HG03095 (cell line): Measurements from ENCODE around the gene RANBP17.
"Not testable (repeated sequence)": the region's sequence is repeated elsewhere in the genome, so short reads cannot be mapped to it uniquely, and the experiment has no call there.

Source experiments
- ATAC-seq: cut with Tn5 transposase; IDR thresholded peaks from one replicate; pipeline ENCODE4 v1.9.1; 2021; ENCODE audit warnings: moderate library complexity; ENCODE audit not compliant: unreplicated experiment

The RANBP17 gene

DNA sequence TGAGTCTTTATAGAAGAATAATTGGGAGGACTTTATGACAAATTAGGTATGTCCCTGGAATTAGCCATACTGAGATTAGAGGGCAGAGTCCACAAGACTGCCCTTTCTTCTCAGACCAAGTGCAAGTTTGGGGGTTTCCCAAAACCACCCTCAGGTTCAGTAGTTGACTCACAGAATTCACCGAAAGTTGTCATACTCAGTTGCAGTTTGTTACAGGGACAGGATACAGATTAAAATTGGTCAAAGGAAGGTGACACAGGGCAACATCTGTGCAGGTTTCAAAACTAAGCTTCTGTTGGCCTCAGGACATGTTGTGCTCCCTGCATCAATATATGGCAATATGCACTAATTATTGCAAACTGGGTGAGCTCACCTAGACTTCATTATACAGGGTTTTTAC lies 3.8 kb downstream of the RANBP17 start:
- no peak for ATAC-seq

GRCh38 chr5:170867825-170868224 lies 6.0 kb downstream of the RANBP17 start:
- no peak for ATAC-seq

GRCh38 chr5:170870390-170870789 lies 8.6 kb downstream of the RANBP17 start:
- not testable (repeated sequence) for ATAC-seq

DNA sequence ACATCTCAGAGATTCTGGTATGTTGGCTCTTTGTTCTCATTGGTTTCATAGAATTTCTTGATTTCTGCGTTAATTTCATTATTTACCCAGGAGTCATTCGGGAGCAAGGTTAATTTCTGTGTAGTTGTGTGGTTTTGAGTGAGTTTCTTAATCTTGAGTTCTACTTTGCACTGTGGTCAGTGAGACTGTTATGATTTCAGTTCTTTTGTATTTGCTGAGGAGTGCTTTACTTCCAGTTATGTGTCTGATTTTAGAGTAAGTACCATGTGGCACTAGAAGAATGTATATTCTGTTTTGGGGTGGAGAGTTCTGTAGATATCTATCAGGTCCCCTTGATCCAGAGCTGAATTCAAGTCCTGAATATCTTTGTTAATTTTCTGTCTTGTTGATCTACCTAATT lies 12.2 kb downstream of the RANBP17 start:
- ATAC-seq = no peak

DNA sequence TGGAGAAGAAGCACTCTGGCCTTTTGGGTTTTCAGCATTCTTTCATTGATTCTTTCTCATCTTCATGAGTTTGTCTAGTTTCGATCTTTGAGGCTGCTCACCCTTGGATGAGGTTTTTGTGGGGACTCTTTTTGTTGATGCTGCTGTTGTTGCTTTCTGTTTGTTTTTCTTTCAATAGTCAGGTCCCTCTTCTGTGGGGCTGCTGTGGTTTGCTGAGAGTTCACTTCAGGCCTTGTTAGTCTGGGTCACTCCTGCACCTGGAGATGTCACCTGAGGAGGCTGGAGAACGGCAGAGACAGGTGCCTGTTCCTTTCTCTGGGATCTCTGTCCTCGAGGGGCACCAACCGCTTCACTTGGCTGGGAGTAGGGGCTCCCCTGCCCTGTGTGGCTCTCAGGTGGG lies 14.0 kb downstream of the RANBP17 start:
- no peak for ATAC-seq

- ATAC-seq = no peak
Measured at GRCh38 chr5:170880084-170880483, 18.3 kb downstream of the RANBP17 start.

GRCh38 chr5:170882345-170882744 lies 20.5 kb downstream of the RANBP17 start:
- no peak for ATAC-seq

DNA sequence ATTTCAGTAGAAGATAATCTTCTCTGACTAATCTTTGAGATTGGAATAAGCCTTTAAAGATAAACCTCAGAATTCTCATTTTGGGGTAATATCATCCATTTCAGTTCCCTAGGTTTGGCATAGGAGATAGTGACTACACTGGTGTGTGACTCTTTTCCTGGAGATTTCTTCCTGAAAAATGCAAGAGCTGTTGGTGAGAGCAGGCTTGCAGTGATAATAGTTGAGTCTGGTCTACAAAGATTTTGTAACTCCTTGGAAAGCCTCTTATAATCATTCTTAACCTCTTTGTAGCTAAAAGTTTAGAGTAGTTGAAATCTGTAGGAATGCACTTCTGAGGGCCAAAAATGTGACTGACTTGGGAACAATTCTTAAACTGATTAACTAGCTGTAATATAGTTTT lies 23.4 kb downstream of the RANBP17 start:
- no peak for ATAC-seq

DNA sequence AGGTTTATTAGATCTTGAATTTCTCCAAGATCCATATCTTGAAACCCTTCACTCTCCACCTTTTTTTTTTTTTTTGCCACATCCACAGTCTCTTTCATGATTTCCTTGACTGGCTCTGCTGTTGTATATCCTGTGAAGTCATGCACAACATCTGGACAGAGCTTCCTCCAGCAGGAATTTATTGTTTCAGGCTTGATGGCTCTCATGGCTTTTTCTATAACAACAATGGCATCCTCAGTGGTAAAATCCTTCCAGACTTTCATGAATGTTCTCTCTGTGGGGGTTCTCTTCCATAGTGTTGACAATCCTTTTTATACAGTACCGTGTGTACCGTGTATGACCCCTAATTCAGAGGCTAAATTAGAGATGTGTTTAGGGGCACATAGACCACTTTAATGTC lies 24.0 kb downstream of the RANBP17 start:
- ATAC-seq = no peak

- no peak for ATAC-seq
Measured at GRCh38 chr5:170886210-170886894, 24.5 kb downstream of the RANBP17 start.

DNA sequence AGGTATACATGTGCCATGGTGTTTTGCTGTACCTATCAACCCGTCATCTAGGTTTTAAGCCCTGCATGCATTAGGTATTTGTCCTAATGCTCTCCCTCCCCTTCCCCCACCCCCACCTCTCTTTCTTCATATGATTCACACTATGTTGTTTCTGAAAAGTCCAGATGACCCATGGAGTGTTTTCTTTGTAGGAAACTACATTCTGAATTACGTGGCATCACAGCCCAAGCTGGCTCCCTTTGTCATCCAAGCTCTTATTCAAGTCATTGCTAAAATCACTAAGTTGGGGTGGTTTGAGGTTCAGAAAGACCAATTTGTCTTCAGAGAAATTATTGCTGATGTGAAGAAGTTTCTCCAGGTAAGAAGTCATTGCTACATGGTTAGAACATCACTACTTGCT lies 30.4 kb downstream of the RANBP17 start:
- ATAC-seq = no peak

DNA sequence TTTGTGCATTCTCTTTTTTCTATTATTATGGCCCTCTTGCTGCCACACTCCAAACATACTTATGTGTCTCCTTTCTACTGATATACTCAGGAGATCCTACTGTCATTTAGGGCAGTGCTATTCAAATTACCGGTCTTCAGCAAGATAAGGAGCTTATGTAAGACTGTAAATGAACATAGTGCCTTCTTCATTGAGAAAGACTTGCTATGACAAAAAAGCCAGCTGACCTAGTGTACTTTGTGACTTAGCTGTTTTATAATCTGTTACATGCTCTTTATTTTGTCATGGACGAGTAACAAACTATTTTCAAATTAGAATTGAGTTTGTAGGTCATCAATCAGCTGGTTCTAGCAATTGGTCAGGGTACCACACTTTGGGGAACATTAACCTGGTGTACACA lies 32.8 kb downstream of the RANBP17 start:
- no peak for ATAC-seq

- no peak for ATAC-seq
Measured at GRCh38 chr5:170896779-170897178, 35.0 kb downstream of the RANBP17 start.

DNA sequence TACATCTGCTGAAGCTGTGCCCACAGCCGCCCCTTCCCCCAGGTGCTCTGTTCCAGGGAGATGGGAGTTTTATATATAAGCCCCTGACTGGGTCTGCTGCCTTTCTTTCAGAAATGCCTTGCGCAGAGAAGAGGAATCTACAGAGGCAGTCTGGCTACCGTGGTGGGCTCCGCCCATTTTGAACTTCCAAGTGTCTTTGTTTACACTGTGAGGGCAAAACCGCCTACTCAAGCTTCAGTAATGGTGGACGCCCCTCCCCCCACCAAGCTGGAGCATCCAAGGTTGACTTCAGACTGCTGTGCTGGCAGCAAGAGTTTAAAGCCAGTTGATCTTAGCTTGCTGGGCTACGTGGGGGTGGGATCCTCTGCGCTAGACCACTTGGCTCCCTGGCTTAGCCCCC lies 41.3 kb downstream of the RANBP17 start:
- ATAC-seq = no peak

GRCh38 chr5:170907758-170908157 lies 45.9 kb downstream of the RANBP17 start:
- ATAC-seq = no peak

DNA sequence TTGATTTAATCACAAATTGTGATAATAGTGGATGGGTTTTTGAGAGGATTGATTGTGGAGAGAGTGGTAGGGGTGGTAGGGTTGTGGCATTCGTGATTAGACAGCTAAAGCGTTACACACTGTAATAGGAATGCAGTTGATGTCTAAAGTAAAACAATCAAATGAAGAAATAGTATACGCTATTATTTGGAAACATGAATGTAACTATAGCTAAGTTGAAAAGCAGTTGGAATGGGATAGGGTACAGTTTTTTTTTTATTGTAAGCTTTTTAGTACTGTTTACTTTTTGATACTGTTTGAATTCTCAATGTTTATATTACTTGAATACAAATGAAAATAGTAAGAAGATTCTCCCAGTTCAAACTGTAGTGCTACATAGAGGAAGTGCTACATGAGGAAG lies 51.8 kb downstream of the RANBP17 start:
- ATAC-seq = no peak

DNA sequence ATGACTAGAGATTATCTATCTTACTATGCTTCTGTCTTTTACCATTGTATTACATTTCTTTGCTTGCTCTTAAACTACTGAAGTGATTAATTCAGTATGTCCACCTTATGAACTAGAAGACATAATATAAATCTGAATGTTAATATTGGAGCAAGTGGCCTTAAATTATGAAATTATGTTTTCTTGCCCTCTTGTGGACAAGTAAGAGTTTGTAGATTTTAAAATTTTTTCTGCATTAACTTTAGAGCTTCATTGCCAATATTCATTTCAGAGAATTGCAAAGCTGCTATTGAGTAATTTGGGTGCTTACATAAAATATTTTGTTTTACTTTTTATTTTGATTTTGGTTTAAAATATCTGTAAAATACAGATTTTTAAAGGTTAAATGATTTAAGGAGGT lies 55.3 kb downstream of the RANBP17 start:
- no peak for ATAC-seq

- ATAC-seq = no peak
Measured at GRCh38 chr5:170920196-170920595, 58.4 kb downstream of the RANBP17 start.

DNA sequence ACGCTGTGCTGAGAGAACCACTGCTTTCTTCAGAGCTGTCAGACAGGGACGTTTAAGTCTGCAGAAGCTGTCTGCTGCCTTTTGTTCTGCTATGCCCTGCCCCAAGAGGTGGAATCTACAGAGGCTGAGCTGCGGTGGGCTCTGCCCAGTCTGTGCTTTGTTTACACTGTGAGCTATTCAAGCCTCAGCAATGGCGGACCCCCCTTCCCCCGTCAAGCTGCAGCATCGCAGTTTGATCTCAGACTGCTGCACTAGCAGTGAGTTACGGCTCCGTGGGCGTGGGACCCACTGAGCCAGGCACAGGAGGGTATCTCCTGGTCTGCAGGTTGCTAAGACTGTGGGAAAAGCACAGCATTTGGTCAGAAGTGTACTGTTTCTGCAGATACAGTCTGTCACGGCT lies 60.5 kb downstream of the RANBP17 start:
- not testable (repeated sequence) for ATAC-seq

DNA sequence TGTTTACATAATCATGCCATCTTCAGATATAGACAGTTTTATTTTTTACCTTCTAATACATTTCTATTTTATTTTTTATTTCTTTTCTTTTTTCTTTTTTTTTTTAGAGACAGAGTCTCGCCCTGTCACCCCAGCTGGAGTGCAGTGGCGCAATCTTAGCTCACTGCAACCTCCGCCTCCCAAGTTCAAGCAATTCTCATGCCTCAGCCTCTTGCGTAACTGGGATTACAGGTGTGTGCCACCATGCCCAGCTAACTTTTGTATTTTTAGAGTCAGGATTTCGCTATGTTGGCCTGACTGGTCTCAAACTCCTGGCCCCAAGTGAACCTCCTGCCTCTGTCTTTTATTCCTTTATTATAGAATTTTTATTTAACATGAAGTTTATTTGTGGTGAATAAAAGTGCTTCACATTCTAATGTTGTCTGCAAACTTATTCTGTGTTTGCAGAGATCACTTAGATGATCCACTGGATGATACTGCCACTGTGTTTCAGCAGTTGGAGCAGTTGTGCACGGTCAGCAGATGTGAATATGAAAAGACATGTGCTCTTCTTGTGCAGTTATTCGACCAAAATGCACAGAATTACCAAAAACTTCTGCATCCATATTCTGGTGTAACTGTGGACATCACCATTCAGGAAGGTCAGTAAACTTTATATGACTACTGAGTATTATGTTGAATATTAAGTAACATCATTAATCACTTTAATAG lies 62.2 kb downstream of the RANBP17 start:
- no peak for ATAC-seq

- ATAC-seq = not testable (repeated sequence)
Measured at GRCh38 chr5:170935534-170936218, 73.9 kb downstream of the RANBP17 start.

DNA sequence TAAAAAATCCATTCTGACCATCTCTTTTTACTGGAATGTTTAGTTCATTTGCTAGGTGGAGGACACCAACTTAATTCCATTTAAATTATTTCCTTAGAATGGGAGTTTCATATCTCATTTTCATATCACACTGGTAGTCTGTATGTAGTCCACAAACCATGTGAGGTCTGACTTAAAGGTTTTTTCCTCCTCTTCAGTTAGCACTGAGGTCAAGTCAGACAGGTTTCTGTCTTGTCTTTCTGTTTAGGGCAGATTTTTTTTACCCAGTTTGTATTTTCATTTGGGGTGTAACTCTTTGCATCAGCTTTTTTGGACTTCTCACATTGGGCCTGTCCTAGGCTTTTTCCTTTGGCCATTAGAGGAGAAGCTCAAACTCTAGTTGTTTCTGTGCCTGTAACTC lies 75.3 kb downstream of the RANBP17 start:
- no peak for ATAC-seq
